Measurements from ENCODE around the gene PGF.

- TF ChIP-seq ZNF146 (tag by site-specific recombination; IDR thresholded peaks at IDR 0.05), result no peak
- TF ChIP-seq ZBTB8A (tag by site-specific recombination; IDR thresholded peaks at IDR 0.05), result no peak
- no peak for TF ChIP-seq YY1 (tag by site-specific recombination; IDR thresholded peaks at IDR 0.05)
- TF ChIP-seq ZNF521 (tag by site-specific recombination; IDR thresholded peaks at IDR 0.05), result no peak
- no peak for TF ChIP-seq ZBTB1 (tag by site-specific recombination; IDR thresholded peaks at IDR 0.05)
- TF ChIP-seq ZNF175 (tag by site-specific recombination; IDR thresholded peaks at IDR 0.05), result no peak
- TF ChIP-seq CTCF (tag by site-specific recombination; IDR thresholded peaks at IDR 0.05), result peak; percentile 63
- TF ChIP-seq ZNF571 (tag by site-specific recombination; IDR thresholded peaks at IDR 0.05), result no peak
- TF ChIP-seq ZNF274 (IDR thresholded peaks at IDR 0.05; ENCODE audit: low read length), result no peak
- no peak for TF ChIP-seq ZNF274 (tag by site-specific recombination; IDR thresholded peaks at IDR 0.05; ENCODE audit: borderline replicate concordance)
- TF ChIP-seq, protein P1, sequence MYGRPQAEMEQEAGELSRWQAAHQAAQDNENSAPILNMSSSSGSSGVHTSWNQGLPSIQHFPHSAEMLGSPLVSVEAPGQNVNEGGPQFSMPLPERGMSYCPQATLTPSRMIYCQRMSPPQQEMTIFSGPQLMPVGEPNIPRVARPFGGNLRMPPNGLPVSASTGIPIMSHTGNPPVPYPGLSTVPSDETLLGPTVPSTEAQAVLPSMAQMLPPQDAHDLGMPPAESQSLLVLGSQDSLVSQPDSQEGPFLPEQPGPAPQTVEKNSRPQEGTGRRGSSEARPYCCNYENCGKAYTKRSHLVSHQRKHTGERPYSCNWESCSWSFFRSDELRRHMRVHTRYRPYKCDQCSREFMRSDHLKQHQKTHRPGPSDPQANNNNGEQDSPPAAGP (tag by site-specific recombination; IDR thresholded peaks at IDR 0.05), result no peak
- TF ChIP-seq ZNF140 (tag by site-specific recombination; IDR thresholded peaks at IDR 0.05), result no peak
Observed at GRCh38 chr14:74979442-74980397, 24.3 kb upstream of the PGF start.
